HG02763 (cell line): Measurements from ENCODE around the gene ZNF630.
A peak's percentile ranks its signal among the peaks of the same experiment; 100 is the strongest.
"Not testable (repeated sequence)": the region's sequence is repeated elsewhere in the genome, so short reads cannot be mapped to it uniquely, and the experiment has no call there.

Source experiments
- ATAC-seq: cut with Tn5 transposase; IDR thresholded peaks from one replicate; pipeline ENCODE4 v1.9.1; 2021; ENCODE audit warnings: mild to moderate bottlenecking, moderate library complexity; ENCODE audit not compliant: unreplicated experiment

Gene ZNF630

DNA sequence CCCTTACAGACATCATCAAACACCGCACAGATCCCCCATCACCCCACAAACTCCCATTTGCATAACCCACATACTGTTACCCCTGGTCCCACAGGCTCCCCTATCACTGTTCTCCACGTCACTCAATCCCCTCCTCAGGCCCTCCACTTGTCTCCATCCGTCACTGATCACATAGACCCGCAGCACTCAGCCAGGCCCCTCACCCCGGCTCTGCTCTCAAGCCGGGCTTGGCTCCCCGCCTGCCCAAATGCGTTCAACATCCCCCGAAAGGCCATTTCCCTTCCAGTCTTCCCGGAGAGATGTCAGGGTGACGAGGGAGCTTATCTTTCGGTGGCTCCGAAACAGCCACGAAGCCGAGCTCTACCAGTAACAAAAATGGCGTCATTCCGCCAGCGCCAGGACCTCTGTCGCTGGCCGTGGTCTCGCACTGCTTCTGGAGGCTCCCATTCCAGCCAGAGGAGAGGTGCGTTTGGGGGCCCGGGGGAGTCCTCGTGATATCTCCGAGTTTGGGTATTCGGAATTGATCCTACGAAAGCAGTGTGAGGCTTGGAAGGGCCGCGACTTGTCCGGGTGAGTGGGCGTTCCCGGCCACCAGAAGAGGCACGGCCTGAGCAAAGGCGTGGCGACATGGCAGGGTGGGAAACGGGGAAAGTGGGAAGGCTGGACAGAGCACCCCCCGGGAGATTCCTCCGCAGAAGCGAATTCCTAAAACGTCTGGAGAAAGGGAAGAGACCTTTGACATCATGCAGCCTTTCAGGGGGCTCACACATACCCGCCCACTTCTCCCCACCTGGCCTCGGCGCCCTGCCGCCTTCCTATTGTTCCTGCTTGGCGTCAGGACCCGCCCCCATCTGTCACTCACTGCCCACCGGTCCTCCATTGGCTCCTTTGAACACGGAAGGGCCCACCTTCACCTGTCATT lies at the start of gene ZNF630:
Gene ZNF630 (minus strand): TSS at position 577 of the 922 bp plus-strand sequence. CDS start 4,754 bp downstream, outside the sequence.
- peak; percentile 81 for ATAC-seq

- no peak for ATAC-seq
Observed at GRCh38 chrX:48107717-48108116, 36.3 kb upstream of the ZNF630 start.

DNA sequence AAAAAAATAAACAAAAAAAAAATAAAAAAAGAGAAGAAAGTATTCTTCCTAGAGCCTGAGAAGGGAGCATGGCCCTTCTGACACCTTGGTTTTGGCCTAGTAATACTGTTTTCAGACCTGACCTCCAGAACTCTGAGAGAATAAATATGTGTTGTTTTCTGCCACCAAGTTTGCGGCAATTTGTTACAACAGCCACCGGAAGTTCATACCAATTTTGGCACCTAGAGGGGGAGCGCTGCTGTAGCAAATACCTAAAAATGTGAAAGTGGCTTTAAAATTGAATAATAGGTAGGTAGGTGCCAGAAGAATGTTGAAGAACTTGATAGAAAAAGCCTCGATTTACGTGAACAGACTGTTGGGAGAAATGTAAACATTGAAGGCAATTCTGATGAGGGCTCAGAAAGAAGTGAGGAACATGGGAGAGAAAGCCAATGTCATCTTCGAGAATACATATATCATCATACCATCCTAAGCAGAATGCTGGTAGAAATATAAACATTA lies 31.5 kb upstream of the ZNF630 start:
- no peak for ATAC-seq

GRCh38 chrX:48101443-48101842 lies 30.0 kb upstream of the ZNF630 start:
- ATAC-seq = no peak

DNA sequence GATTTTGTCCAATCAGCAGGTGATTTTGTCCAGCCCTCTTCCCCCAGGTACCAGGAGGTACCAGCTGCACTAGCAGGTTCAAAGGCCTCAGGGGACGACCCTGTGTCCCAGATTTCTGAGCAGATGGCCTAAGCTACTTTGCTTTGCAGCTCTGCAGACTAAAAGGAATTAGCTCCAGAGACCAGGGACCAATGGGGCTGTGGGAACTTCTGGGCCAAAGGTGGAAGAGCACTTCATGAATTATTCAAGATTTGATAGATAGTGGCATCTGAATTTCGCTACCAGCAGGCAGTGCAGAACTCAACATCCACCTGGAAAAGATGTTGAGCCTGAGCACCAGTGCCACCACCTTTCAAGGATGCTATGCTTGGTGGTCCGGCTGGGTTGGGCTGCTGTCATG lies 21.1 kb upstream of the ZNF630 start:
- not testable (repeated sequence) for ATAC-seq

DNA sequence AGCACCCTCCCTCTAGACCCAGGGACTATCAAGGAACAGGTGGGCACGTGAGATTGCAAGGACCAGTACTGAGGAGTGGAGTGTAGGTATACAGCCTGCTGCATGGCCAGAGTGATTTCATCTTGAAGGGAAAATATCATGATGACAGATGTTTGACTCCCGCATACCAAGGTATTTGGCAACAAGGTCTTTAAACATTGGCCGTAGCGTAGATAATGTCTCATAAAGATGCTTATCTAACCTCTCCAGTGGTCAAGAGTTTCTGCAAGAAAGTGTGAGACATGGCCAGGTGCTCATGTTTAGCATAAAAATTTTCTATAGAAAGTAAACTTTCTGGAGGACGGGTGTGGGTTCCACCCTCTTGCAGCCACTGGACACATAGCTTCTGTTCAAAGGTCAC lies 18.7 kb upstream of the ZNF630 start:
- ATAC-seq = no peak

DNA sequence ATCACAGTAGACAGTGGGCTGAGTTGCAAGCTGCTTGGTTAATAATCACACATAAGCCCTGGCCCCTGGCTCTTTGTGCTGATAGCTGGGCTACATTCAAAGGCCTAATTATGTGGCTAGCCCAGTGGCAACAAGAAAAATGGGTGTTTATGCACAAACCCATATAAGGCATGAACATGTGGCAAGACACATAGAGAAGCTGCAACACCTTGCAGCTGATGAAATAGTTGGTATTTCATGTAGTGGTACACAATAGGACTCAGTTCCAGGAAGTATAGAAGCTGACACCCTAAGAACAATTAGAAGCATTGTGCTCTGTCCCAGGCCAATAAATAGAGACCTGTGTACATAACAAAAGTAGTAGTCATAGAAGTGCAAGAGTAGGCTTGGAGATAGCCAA lies 14.6 kb upstream of the ZNF630 start:
- ATAC-seq = no peak

DNA sequence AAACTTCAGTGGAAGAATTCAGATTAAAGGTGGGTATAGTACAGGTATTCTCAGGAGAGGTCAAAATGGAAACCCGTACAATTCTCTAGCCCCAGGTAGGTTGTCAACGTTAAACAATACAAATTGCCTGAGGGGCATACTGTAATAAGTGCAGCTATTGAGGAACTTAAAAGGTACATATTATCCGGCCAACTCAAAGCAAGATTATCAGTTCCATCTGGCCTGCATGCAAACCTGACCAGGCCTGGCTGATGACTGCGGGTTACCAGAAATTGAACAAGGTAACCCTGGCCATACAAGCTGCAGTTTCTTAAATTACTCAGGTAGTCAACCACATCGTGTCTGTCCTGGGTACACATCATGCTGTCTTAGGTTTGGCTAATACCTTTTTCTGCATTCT lies 12.3 kb upstream of the ZNF630 start:
- no peak for ATAC-seq

- no peak for ATAC-seq
Observed at GRCh38 chrX:48083212-48083611, 11.8 kb upstream of the ZNF630 start.

DNA sequence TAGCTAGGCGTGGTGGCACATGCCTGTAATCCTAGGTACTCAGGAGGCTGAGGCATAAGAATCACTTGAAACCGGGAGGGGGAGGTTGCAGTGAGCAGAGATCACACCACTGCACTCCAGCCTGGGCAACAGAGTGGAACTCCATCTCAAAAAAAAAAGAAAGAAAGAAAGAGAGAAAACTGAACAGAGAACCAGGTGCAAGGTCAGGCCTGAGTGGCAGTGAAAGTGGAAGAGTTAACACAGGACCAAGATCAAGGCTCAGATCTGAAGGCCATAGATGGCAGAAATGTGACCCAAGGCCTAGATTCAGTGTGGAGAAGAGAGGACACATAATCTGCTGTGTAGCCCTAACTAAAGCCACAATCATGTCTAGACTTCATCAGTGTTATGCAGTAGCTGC lies 4.9 kb upstream of the ZNF630 start:
- ATAC-seq = no peak

DNA sequence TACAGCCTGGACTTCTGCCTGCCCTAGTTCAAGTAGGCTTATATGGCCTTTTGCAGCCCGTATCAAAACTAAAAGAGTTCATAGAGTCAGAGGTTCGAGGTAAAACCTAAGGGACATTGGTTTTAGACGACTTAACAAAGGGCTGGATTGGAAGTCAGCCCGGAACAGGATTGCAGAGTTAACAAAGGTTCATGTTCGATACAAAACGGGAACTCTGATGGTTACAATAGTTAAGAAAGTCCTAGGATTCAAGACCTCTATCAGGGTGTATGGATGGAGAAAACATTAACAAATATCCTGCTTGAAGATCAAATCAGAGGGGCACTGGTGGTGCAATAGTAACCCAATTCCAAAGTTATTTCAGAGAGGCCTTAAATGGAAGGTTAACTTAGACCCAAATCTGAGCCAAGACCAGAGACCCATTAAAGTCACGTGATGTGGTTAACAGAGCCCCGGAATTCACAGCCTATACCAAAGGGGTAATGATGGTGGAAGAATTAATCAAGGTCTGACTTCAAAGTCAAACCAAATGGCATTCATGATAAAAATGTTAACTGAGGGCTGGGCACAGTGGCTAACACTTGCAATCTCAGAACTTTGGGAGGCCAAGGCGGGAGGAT lies 656 bp upstream of the ZNF630 start:
- ATAC-seq = no peak

DNA sequence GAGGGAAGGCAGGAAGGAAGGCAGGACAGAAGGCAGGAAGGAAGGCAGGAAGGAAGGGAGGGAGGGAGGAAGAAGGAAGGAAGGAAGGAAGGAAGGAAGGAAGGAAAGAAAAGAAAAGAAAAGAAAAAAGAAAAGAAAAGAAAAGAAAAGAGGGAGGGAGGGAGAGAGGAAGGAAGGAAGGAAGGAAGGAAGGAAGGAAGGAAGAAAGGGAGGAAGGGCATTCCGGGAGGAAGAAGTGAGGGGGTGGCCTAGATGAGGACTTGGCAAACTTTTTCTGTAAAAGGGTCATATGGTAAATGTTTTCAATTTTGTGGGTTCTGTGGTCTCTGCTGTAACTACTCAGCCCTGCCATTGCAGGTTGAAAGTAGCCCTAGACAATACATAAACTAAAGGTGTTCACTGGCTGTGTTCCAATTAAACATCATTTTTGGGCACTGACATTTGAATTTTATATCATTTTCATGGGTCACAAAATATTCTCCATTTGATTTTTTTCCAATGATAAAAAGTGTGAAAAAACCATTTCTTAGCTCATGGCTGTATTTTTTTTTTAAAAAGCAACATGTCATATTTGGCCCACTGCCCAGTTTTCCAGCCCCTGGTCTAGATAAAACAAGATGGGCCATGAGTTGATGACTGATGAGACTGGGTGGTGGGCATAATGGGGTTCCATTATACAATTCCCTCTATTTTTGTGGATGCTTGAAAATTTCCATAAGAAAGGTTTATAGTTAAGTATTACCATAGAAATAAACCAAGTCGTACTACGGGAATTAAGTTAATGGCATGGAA lies 3.1 kb downstream of the ZNF630 start:
- ATAC-seq = no peak

DNA sequence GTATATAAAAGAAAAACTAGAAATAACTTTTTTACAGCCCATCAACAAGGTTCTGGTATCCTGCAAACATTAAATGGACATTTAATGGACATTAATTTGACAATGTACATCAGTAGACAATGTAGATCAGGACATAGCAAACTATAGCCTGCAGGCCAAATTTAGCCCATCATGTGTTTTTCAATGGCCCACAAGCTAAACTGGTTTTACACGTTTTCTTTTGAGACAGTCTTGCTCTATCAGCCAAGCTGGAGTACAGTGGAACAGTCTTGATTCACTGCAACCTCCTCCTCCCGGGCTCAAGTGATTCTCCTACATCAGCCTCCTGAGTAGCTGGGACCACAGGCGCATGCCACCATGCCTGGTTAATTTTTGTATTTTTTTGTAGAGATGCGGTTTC lies 7.2 kb downstream of the ZNF630 start:
- no peak for ATAC-seq

GRCh38 chrX:48059296-48059639 lies 12.2 kb downstream of the ZNF630 start:
- no peak for ATAC-seq

GRCh38 chrX:48058621-48059295 lies 12.7 kb downstream of the ZNF630 start:
- no peak for ATAC-seq

- no peak for ATAC-seq
Observed at GRCh38 chrX:48046846-48047245, 24.6 kb downstream of the ZNF630 start.

- ATAC-seq = no peak
Observed at GRCh38 chrX:48045410-48046311, 25.8 kb downstream of the ZNF630 start.

DNA sequence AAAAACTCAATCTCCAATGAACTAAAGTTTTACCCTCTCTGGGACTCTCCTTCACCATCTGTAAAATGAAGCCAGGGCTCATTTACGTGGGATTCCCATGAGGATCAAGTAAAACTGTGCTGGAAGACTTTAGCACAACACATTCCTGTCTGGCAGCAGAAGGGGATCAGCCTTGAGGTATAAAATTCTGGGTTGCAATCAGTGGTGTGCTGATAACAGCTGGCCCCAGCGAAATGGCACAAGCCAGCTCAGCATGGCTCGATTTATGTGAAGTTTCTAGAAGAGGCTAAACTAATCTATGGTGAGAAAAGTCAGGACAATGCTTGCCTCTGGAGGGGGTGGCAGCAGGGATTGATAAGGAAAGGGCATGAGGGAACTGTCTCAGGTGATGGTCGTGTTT lies 28.4 kb downstream of the ZNF630 start:
- no peak for ATAC-seq

- ATAC-seq = no peak
Observed at GRCh38 chrX:48035891-48036290, 35.5 kb downstream of the ZNF630 start.

DNA sequence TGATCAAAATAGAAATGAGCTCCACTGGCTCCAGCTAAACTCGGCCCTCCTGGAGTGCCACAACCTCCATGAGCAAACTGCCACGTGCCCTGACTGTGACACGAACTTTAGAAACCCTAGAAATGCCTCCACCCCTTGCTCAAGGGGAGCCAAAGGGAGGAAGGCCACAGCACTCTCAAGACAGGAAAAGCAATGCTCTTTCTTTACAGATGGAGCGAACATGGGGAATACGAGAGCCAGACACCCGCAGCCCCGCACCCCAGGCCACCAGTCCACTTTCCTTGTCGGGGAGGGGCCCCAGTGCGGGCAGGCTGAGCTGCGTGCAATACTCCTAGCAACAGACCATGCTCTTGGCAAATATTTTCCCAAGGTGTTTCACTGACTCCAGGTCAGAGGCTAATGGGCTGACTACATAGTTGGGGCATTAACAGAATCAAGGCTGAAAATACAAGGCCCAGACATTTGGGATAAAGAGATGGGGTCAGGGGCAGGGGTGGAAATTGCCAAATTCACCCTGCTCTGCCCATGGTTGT lies 40.7 kb downstream of the ZNF630 start:
- not testable (repeated sequence) for ATAC-seq
